Endothelial cell of umbilical vein (primary cell): ENCODE results near the gene TIMM10B. TPM values are rescaled to one million over a fixed set of nuclear protein-coding genes. Genes with fewer than 3 reads are reported as not detected.

Source experiments
- BruUV-seq: library from RNA; stranded (reverse); fragments of 400-500 nt; replicated peaks from 2 replicates; lab custom pipeline; 2021; lab: Mats Ljungman, UMichigan
- CTCF ChIA-PET: fragments of 300-600, 350-600 bp; sonication (Branson Sonifier 250); formaldehyde crosslinking; loops from one replicate; lab custom pipeline; 2021; ENCODE audit warnings: antibody characterized with exemption, inconsistent platforms; lab: Charles Lee
- POLR2A ChIA-PET: fragments of 300-600, 350-600 bp; sonication (Branson Sonifier 250); formaldehyde crosslinking; loops from one replicate; lab custom pipeline; 2021; ENCODE audit warnings: antibody characterized with exemption, inconsistent platforms; lab: Charles Lee
- DNase-seq: peaks from one replicate; pipeline ENCODE4 v3.0.0-alpha.2; 2011; ENCODE audit warnings: low read depth, low spot score
- FAIRE-seq: peaks from 2 replicates; lab custom pipeline; 2011; peaks lifted over from hg19 to GRCh38; lab: Jason Lieb, UNC
- H2AFZ ChIP-seq: 2 replicates; pipeline ENCODE4 v1.6.0; 2012; ENCODE audit warnings: low read depth, low read length, control low read depth, inconsistent platforms
- H3K27ac ChIP-seq: 2 replicates; pipeline ENCODE4 v1.5.1; 2011; ENCODE audit warnings: low read depth, mild to moderate bottlenecking, control low read depth, low read length, moderate library complexity; ENCODE audit not compliant: insufficient read depth
- H3K27me3 ChIP-seq, 2 experiments: 2 replicates each; pipeline versions ENCODE4 v1.6.0 to v1.6.1; 2011; ENCODE audit warnings: low read length in 2 of 2, mixed read lengths in 1 of 2; ENCODE audit not compliant: control insufficient read depth in 2 of 2, insufficient read depth in 2 of 2
- H3K36me3 ChIP-seq, 2 experiments: 2 replicates in 1 of 2; 3 replicates in 1 of 2; pipeline ENCODE4 v1.5.1; 2011; ENCODE audit warnings: low read length in 2 of 2, mild to moderate bottlenecking in 1 of 2, moderate library complexity in 1 of 2; ENCODE audit not compliant: control insufficient read depth in 2 of 2, insufficient read depth in 2 of 2; ENCODE audit errors: extremely low read depth in 1 of 2
- H3K4me1 ChIP-seq: 3 replicates; pipeline ENCODE4 v1.5.1; 2011; ENCODE audit warnings: mild to moderate bottlenecking, low read length; ENCODE audit not compliant: control insufficient read depth, insufficient read depth; ENCODE audit errors: extremely low read depth
- H3K4me2 ChIP-seq: 2 replicates; pipeline ENCODE4 v1.6.1; 2011; ENCODE audit warnings: low read length, control low read depth, mixed read lengths; ENCODE audit not compliant: insufficient read depth
- H3K4me3 ChIP-seq, 3 experiments: fragments of 200-600 bp in 1 of 3; sonication (generic), shearing (Covaris generic) in 1 of 3; replicated peaks in 1 of 3; 2 replicates each; pipeline ENCODE4 v1.5.1; 2011 to 2016; ENCODE audit warnings: control low read depth in 3 of 3, low read length in 3 of 3, mild to moderate bottlenecking in 2 of 3, inconsistent platforms in 1 of 3, low read depth in 1 of 3, moderate library complexity in 1 of 3; ENCODE audit not compliant: insufficient read depth in 1 of 3
- H3K79me2 ChIP-seq: 2 replicates; pipeline ENCODE4 v1.6.0; 2012; ENCODE audit warnings: low read length, inconsistent platforms; ENCODE audit not compliant: control insufficient read depth, insufficient read depth
- H3K9ac ChIP-seq: replicated peaks from 2 replicates; pipeline ENCODE3; 2011; ENCODE audit warnings: low read length, control low read depth; ENCODE audit not compliant: insufficient read depth; ENCODE audit errors: extremely low read depth
- H3K9me1 ChIP-seq: replicated peaks from 3 replicates; pipeline ENCODE4 v1.6.0; 2011; ENCODE audit warnings: mild to moderate bottlenecking, low read length; ENCODE audit not compliant: control insufficient read depth, insufficient read depth; ENCODE audit errors: extremely low read depth
- H3K9me3 ChIP-seq: replicated peaks from 2 replicates; pipeline ENCODE4 v1.5.1; 2012; ENCODE audit warnings: low read length, inconsistent platforms; ENCODE audit not compliant: control insufficient read depth, insufficient read depth
- H4K20me1 ChIP-seq: replicated peaks from 2 replicates; pipeline ENCODE3; 2011; ENCODE audit warnings: mild to moderate bottlenecking, low read length; ENCODE audit not compliant: control insufficient read depth, insufficient read depth; ENCODE audit errors: extremely low read depth
- EZH2 ChIP-seq: IDR thresholded peaks from 2 replicates; pipeline ENCODE4 v1.6.1; 2012; ENCODE audit warnings: borderline replicate concordance, low read depth, mild to moderate bottlenecking, moderate library complexity, low read length, inconsistent platforms; ENCODE audit not compliant: severe bottlenecking
- FOS ChIP-seq: IDR thresholded peaks from 2 replicates; pipeline ENCODE4 v1.6.1; 2011; ENCODE audit warnings: mild to moderate bottlenecking, low read length, moderate library complexity, borderline replicate concordance; ENCODE audit not compliant: insufficient read depth
- GATA2 ChIP-seq: IDR thresholded peaks from 2 replicates; pipeline ENCODE4 v1.7.0; 2011; ENCODE audit warnings: low read depth, mild to moderate bottlenecking, moderate library complexity, mixed read lengths, low read length; ENCODE audit not compliant: insufficient read length, insufficient read depth
- MYC ChIP-seq: IDR thresholded peaks from one replicate; pipeline ENCODE4 v1.6.1; 2011; ENCODE audit warnings: mild to moderate bottlenecking, low read depth, low read length
- POLR2A ChIP-seq: IDR thresholded peaks from 2 replicates; pipeline ENCODE4 v1.6.1; 2012; ENCODE audit warnings: low read depth, mild to moderate bottlenecking, control low read depth, low read length
- POLR2AphosphoS5 ChIP-seq: IDR thresholded peaks from 2 replicates; pipeline ENCODE4 v1.6.1; 2012; ENCODE audit warnings: low read depth, mild to moderate bottlenecking, control low read depth, low read length, moderate library complexity; ENCODE audit not compliant: insufficient read depth
- dilution Hi-C: fragments of 300-500 bp; cut with MboI; formaldehyde crosslinking; loops from one replicate; pipeline ENCODE4 v1.15.0; 2019; ENCODE audit warnings: low sequenced_read_pairs; ENCODE audit not compliant: extremely low pct_ligation_motif_present
- intact Hi-C: fragments of 100-400 bp; cut with micrococcal nuclease; formaldehyde crosslinking; loops from one replicate; pipeline ENCODE4 v1.10.0; 2022
- polyA plus RNA-seq, 4 experiments: library from polyadenylated mRNA; depleted of rRNA in 3 of 4; stranded (reverse) in 3 of 4; unstranded in 1 of 4; fragments of >200 nt; gene quantifications; 2 replicates each; pipeline versions ENCODE4 v1.2.1 to v1.2.3, GENCODE V29; 2011 to 2012; ENCODE audit warnings: missing spikeins in 1 of 4
- total RNA-seq: library from RNA; stranded (reverse); gene quantifications from 2 replicates; pipeline ENCODE4 v1.2.3, GENCODE V29; 2021
- TF ChIP-seq, protein P1 (sequence below), 2 donors: IDR thresholded peaks; 1 replicate in 1 of 2; 2 replicates in 1 of 2; pipeline ENCODE4 v1.5.1; 2011; ENCODE audit warnings: low read length in 2 of 2, mild to moderate bottlenecking in 2 of 2, moderate library complexity in 2 of 2, control low read depth in 1 of 2, inconsistent platforms in 1 of 2, low read depth in 1 of 2; ENCODE audit not compliant: insufficient read depth in 1 of 2; ENCODE audit errors: extremely low read depth in 1 of 2
- TF ChIP-seq, protein P2 (sequence below): IDR thresholded peaks from 2 replicates; pipeline ENCODE4 v1.6.1; 2011; ENCODE audit not compliant: insufficient read depth, insufficient read length

The TIMM10B gene
- total and polyA plus RNA-seq, 2 donors (not counting 3 experiments of a cell fraction or from before 2014, with no cell fraction given) = 31.3 to 36.5 TPM

DNA sequence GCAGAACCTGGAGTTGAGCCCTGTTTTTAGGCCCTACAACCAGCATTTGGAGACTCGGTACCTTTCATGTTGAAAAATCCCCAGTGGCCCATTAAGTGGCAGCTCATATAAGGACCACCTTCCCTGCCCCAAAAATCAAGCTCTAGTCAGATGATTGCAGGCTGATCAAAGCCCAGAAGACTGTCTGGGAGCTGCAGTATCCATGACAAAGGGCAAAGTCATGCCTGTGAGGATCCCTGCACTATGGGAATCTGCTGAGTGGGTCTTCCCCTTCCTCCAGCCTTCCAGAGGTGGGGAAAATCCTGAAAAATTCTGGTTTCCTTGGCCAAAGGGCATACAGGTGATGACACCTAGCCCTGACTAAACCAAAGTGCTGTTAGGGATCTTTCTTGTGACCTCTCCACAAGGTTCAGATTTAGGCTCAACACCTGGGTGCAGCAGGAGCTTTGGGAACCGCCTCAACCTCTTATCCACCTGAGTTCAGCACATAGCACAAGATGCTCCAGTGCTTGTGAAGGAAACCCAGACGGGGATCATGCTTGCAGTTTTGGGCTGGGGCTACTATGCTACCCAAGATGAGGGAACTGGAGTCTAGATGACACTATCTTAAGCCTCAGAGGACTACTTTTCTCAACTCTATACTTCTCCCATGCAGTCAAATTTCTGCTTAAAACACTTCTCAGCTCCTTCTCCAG, 6.3 kb upstream of the TIMM10B start:
- BruUV-seq = no TSS peak

DNA sequence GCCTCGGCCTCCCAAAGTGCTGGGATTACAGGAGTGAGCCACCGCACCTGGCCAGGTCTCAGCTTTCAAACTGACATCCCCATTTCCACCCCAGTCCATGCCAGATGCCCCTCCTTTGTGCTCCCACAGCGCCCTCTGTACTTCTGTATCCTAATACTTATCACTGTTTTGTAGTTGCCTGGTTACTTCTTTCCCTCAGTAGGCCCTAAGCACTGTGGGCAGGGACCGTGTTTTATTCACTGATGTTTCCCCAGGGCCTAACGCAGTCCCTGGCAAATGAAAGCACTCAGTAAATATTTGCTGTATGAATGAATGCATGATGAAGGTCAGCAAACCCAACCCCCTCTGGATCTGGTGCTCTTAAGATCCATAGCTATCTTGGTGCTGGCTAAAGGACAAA, 5.4 kb upstream of the TIMM10B start:
- H3K36me3 ChIP-seq = peaks cover 2 to 16% of the 10 kb centered on the region in 2 experiments
- FAIRE-seq (no peak), DNase-seq (no peak)
- peaks cover 20% of the 10 kb centered on the region for H3K4me1 ChIP-seq
- BruUV-seq = no TSS peak
- ChIA-PET CTCF (interaction anchor here (0.8 to 3.5 kb wide), 4 partner anchors 30 to 97 kb away, joined by 3 to 32 read pairs (median 7); no protein-coding TSS in a partner anchor), POLR2A (no interaction called here)
- peaks cover 21% of the 10 kb centered on the region for H3K79me2 ChIP-seq
- no peaks in the 10 kb centered on the region for H3K27me3 ChIP-seq
- no peaks in the 10 kb centered on the region for H3K9me3 ChIP-seq
- H4K20me1 ChIP-seq = no peaks in the 10 kb centered on the region
- no peak overlapping the region for H3K4me2 ChIP-seq
- H3K4me3 ChIP-seq = no peak overlapping the region
- H3K9ac ChIP-seq = no peak overlapping the region
- TF ChIP-seq GATA2 = no peak
- no peak for TF ChIP-seq EZH2
- no peak for TF ChIP-seq MYC
- TF ChIP-seq, protein P1, sequence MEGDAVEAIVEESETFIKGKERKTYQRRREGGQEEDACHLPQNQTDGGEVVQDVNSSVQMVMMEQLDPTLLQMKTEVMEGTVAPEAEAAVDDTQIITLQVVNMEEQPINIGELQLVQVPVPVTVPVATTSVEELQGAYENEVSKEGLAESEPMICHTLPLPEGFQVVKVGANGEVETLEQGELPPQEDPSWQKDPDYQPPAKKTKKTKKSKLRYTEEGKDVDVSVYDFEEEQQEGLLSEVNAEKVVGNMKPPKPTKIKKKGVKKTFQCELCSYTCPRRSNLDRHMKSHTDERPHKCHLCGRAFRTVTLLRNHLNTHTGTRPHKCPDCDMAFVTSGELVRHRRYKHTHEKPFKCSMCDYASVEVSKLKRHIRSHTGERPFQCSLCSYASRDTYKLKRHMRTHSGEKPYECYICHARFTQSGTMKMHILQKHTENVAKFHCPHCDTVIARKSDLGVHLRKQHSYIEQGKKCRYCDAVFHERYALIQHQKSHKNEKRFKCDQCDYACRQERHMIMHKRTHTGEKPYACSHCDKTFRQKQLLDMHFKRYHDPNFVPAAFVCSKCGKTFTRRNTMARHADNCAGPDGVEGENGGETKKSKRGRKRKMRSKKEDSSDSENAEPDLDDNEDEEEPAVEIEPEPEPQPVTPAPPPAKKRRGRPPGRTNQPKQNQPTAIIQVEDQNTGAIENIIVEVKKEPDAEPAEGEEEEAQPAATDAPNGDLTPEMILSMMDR (IDR thresholded peaks at IDR 0.05; ENCODE audit: extremely low read depth in 1 of 2, insufficient read depth in 1 of 2, low read depth in 1 of 2, low read length in 2 of 2) = no peak
- TF ChIP-seq POLR2AphosphoS5 = no peak
- peak; percentile 1 for TF ChIP-seq POLR2A
- no peak for TF ChIP-seq FOS
- TF ChIP-seq, protein P2, sequence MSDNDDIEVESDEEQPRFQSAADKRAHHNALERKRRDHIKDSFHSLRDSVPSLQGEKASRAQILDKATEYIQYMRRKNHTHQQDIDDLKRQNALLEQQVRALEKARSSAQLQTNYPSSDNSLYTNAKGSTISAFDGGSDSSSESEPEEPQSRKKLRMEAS = no peak
- H2AFZ ChIP-seq = no peak overlapping the region
- intact Hi-C loops = loop anchor here (2.0 kb wide), 1 partner anchor 143 kb away; the partner anchor contains the start of gene TPP1
- dilution Hi-C loops = no loop called here
- H3K9me1 ChIP-seq = no peaks in the 10 kb centered on the region
- no peak overlapping the region for H3K27ac ChIP-seq

More for the DNA sequence above, 6.3 kb upstream of the TIMM10B start:
- dilution Hi-C loops = no loop called here
- Histone ChIP-seq H3K27ac (no peak overlapping the region), H2AFZ (no peak overlapping the region), H3K36me3 (peaks cover 2 to 16% of the 10 kb centered on the region in 2 experiments), H3K4me1 (peaks cover 13% of the 10 kb centered on the region), H3K4me2 (no peak overlapping the region), H3K27me3 (no peaks in the 10 kb centered on the region), H3K9me1 (no peaks in the 10 kb centered on the region), H3K4me3 (no peak overlapping the region), H3K9me3 (no peaks in the 10 kb centered on the region), H3K79me2 (peaks cover 11% of the 10 kb centered on the region), H3K9ac (no peak overlapping the region), H4K20me1 (no peaks in the 10 kb centered on the region)
- no peak for FAIRE-seq
- ChIA-PET CTCF (interaction anchor here (0.6 to 3.5 kb wide), 5 partner anchors 10 to 96 kb away, joined by 3 to 32 read pairs (median 3); no protein-coding TSS in a partner anchor), POLR2A (no interaction called here)
- intact Hi-C loops = loop anchor here (2.0 to 5.0 kb wide), 3 partner anchors 144 to 243 kb away; partner anchors contain the start of genes FHIP1B and TPP1
- DNase-seq = no peak
- TF ChIP-seq POLR2A (no peak), POLR2AphosphoS5 (no peak)
